Lung (tissue), 12 donors: Measurements from ENCODE around the gene GLT8D1. TPM values are rescaled to one million over a fixed set of nuclear protein-coding genes. Genes with fewer than 3 reads are reported as not detected.

ENCODE experiments used
- ATAC-seq: fragments of 200-7000 bp; cut with Tn5 transposase; one replicate; pipeline ENCODE4 v1.9.1; 2020; ENCODE audit warnings: moderate number of reproducible peaks; ENCODE audit not compliant: insufficient read depth, low FRiP score
- DNase-seq, 3 donors: peaks; one replicate each; pipeline ENCODE4 v3.0.0-alpha.2; 2013 to 2017
- H3K27ac ChIP-seq, 2 donors: one replicate each; pipeline ENCODE4 v1.5.1; 2013; ENCODE audit warnings: mild to moderate bottlenecking in 2 of 2, moderate library complexity in 2 of 2, control low read depth in 1 of 2, inconsistent platforms in 1 of 2, low read depth in 1 of 2, low read length in 1 of 2
- H3K27me3 ChIP-seq, 3 donors: one replicate each; pipeline ENCODE4 v1.5.1; 2013; ENCODE audit warnings: low read length in 2 of 3; ENCODE audit not compliant: control insufficient read depth in 3 of 3, insufficient read depth in 3 of 3
- H3K36me3 ChIP-seq, 4 donors: one replicate each; pipeline ENCODE4 v1.5.1; 2013; ENCODE audit warnings: low read length in 4 of 4, mild to moderate bottlenecking in 1 of 4, moderate library complexity in 1 of 4; ENCODE audit not compliant: control insufficient read depth in 4 of 4, insufficient read depth in 4 of 4
- H3K4me1 ChIP-seq, 5 donors: one replicate each; pipeline ENCODE4 v1.5.1; 2013; ENCODE audit warnings: low read length in 5 of 5, mild to moderate bottlenecking in 2 of 5, moderate library complexity in 1 of 5; ENCODE audit not compliant: control insufficient read depth in 5 of 5, insufficient read depth in 5 of 5
- H3K4me3 ChIP-seq: one replicate; pipeline ENCODE4 v1.5.1; 2013; ENCODE audit warnings: mild to moderate bottlenecking, control low read depth, moderate library complexity
- H3K9ac ChIP-seq, 2 donors: one replicate each; pipeline ENCODE4 v1.5.1; 2013; ENCODE audit warnings: low read length in 2 of 2, control low read depth in 1 of 2; ENCODE audit not compliant: insufficient read depth in 1 of 2
- H3K9me3 ChIP-seq, 4 donors: one replicate each; pipeline ENCODE4 v1.5.1; 2013; ENCODE audit warnings: low read length in 3 of 4, mild to moderate bottlenecking in 1 of 4, moderate library complexity in 1 of 4; ENCODE audit not compliant: control insufficient read depth in 4 of 4, insufficient read depth in 3 of 4
- WGBS, 2 donors: extraction: QIAGEN DNeasy Blood & Tissue Kit; methylation state at CpG; one replicate each; pipeline ENCODE4 v1.1.7; 2013; 5-methylcytosine and 5-hydroxymethylcytosine counted together
- polyA plus RNA-seq, 2 donors: library from polyadenylated mRNA; stranded (reverse); fragments of 200-250 nt; gene quantifications; one replicate each; pipeline ENCODE4 v1.2.1, GENCODE V29; 2013
- total RNA-seq, 2 donors: library from RNA; depleted of rRNA in 1 of 2; stranded (reverse); fragments of >200 nt in 1 of 2; gene quantifications; one replicate each; pipeline ENCODE4 v1.2.1, GENCODE V29; 2014 to 2021
- TF ChIP-seq, protein P1 (sequence below): IDR thresholded peaks from 2 replicates; pipeline ENCODE4 v1.5.1; 2012; ENCODE audit warnings: mild to moderate bottlenecking; ENCODE audit errors: control extremely low read depth, extremely low read depth
- donor health status: control.
- donor health status: control.
- donor health status: Bipolar disorder and iron deficiency.
- donor health status: healthy.
- donor health status: DM: yes; HTN: yes; CAD: no.

GLT8D1 gene
- total and polyA plus RNA-seq, 4 donors, result 35.4 to 85.5 (median 48.3) TPM

DNA sequence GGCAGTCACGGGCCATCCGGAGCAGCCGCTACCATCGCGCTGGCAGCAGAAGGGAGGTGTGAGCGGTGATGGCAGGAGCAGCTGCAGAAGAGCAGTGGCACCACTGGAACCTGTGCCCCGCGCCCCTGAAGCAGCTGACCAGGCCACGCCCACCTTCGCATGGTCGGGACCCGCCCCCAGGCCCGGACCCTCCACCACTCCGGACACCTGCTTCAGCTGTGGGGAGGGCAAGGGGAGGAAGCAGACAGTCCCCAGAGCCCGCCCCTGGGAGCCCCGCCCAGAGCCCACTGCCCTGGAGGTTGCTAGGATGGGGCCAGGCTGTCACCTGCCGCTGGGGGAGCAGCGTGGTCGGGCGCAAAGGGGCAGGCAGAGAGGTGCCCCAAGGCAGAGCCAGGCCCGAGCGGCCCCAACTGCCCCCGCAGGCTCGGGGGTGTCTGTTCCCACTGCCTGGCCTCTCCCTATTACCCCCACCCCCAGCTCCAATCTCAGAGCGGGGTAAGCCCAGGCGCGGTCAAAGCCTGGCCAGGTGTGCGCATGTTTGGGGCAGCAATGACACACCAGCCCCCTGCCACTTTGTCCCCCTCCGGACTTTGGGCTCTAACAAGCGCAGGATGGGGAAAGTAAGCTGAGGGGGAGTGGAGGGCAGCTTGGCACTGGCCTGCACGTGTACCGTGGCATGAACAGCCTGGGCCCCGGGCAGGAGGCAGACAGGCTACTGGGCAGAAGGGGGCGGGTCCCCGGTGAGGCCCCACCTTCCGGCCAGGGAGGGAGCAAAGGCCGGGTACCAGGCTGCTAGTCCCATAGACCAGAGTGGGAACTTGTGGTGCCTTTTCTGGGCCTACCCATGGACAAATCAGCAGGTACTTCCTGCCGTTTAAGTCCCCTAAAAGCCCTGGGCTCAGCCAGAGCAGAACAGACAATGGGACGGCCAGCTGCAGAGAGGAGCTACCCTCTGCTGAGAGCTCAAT lies 9.0 kb upstream of the GLT8D1 start:
- H3K27ac ChIP-seq, result no peak overlapping the region
- TF ChIP-seq, protein P1, sequence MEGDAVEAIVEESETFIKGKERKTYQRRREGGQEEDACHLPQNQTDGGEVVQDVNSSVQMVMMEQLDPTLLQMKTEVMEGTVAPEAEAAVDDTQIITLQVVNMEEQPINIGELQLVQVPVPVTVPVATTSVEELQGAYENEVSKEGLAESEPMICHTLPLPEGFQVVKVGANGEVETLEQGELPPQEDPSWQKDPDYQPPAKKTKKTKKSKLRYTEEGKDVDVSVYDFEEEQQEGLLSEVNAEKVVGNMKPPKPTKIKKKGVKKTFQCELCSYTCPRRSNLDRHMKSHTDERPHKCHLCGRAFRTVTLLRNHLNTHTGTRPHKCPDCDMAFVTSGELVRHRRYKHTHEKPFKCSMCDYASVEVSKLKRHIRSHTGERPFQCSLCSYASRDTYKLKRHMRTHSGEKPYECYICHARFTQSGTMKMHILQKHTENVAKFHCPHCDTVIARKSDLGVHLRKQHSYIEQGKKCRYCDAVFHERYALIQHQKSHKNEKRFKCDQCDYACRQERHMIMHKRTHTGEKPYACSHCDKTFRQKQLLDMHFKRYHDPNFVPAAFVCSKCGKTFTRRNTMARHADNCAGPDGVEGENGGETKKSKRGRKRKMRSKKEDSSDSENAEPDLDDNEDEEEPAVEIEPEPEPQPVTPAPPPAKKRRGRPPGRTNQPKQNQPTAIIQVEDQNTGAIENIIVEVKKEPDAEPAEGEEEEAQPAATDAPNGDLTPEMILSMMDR, result no peak
- no peak overlapping the region for H3K4me3 ChIP-seq
- H3K36me3 ChIP-seq, result peaks cover 4 to 11% (median 5%) of the 10 kb centered on the region in 4 donors
- H3K4me1 ChIP-seq, result no peaks in the 10 kb centered on the region
- H3K9me3 ChIP-seq, result no peaks in the 10 kb centered on the region
- ATAC-seq (no peak), DNase-seq (no peak)
- no peaks in the 10 kb centered on the region for H3K27me3 ChIP-seq
- 71 to 74% methylated on average over 38 to 39 of the region's 39 CpGs for WGBS, 2 donors
- H3K9ac ChIP-seq, result no peak overlapping the region

DNA sequence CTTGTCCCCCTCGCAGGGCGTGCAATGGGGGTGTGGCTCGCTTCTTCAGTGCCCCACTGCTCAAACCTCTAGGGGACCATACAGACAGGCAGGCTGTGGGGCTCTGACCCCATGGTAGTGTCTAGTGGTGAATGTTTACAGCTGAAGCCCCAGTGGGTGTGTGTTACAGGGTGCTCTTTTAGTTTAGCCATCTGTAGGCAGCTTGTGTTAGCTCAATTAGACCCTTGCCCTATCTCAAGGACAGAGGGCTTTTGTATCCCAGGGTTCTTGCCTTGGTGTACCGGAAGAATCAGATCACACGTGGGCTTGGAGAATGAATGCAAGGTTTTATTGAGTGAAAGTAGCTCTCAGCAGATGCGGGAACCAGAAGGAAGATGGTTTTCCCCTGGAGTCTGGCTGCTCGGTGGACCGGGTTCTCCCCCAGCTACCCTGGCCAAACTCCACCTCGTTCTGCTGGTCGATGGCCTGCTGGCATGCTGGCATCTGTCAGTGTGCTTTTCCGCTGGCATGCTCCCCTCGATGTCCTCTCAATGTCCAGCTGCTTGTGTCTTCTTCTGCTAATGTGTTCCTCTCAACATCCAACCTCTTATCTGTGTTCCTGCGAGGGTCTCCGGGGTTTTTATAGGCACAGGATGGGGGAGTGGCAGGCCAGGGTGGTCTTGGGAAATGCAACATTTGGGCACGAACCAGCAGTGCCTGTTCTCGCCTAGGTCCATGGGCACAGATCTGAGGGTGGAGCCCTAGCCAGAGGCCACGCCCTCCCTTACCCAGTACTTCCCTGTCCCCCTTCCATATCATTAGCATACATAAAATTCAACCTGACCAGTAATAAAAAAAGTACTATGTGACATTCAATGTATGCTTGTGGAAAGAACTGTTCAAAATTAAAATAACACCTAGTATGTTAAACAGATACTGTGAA lies 7.0 kb upstream of the GLT8D1 start:
- Histone ChIP-seq H3K27ac (no peak overlapping the region), H3K4me1 (peaks cover 0 to 2% (median 0%) of the 10 kb centered on the region in 5 donors), H3K27me3 (no peaks in the 10 kb centered on the region), H3K36me3 (peaks cover 3 to 14% (median 6%) of the 10 kb centered on the region in 4 donors), H3K9ac (no peak overlapping the region), H3K4me3 (no peak overlapping the region), H3K9me3 (no peaks in the 10 kb centered on the region)
- ATAC-seq (no peak), DNase-seq (no peak)
- TF ChIP-seq, protein P1, result no peak
- 96 to 97% methylated on average over 17 of the region's 17 CpGs for WGBS, 2 donors

DNA sequence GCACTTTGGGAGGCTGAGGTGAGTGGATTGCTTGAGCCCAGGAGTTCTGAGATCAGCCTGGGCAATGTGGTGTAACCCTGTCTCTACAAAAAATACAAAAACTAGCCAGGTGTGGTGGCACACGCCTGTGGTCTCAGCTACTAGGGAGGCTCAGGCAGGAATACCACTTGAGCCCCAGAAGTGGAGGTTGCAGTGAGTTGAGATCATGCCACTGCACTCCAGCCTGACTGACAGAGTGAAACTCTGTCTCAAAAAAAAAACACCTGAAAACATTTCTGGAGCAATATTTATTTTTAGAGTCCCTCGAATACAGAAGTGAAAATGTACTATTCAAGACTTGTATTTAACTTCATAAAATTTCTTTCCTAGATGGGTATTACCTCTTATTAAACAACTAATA lies 4.9 kb upstream of the GLT8D1 start:
- H3K9ac ChIP-seq, result no peak overlapping the region
- TF ChIP-seq, protein P1, result no peak
- DNase-seq, result no peak

More for the DNA sequence above, 4.9 kb upstream of the GLT8D1 start:
- Histone ChIP-seq H3K4me1 (peaks cover 0 to 12% (median 8%) of the 10 kb centered on the region in 5 donors), H3K9me3 (no peaks in the 10 kb centered on the region), H3K27ac (no peak overlapping the region), H3K4me3 (no peak overlapping the region), H3K27me3 (no peaks in the 10 kb centered on the region), H3K36me3 (peaks cover 2 to 12% (median 7%) of the 10 kb centered on the region in 4 donors)
- no peak for ATAC-seq
- 79 to 80% methylated on average over 2 of the region's 2 CpGs for WGBS, 2 donors
